WTC11 (cell line): ENCODE data around the gene KRT36.

Source experiments
- JUN ChIP-seq: sonication (generic); formaldehyde crosslinking; IDR thresholded peaks from 2 replicates; pipeline ENCODE4 v1.8.0; 2023; ENCODE audit warnings: mild to moderate bottlenecking, missing genetic modification reagents
- TF ChIP-seq, protein P1 (sequence below): sonication (generic); formaldehyde crosslinking; IDR thresholded peaks from 2 replicates; pipeline ENCODE4 v1.8.0; 2022; ENCODE audit warnings: mild to moderate bottlenecking, missing genetic modification reagents
- TF ChIP-seq, protein P2 (sequence below): sonication (generic); formaldehyde crosslinking; IDR thresholded peaks from 2 replicates; pipeline ENCODE4 v1.8.0; 2022; ENCODE audit warnings: mild to moderate bottlenecking, missing genetic modification reagents

DNA sequence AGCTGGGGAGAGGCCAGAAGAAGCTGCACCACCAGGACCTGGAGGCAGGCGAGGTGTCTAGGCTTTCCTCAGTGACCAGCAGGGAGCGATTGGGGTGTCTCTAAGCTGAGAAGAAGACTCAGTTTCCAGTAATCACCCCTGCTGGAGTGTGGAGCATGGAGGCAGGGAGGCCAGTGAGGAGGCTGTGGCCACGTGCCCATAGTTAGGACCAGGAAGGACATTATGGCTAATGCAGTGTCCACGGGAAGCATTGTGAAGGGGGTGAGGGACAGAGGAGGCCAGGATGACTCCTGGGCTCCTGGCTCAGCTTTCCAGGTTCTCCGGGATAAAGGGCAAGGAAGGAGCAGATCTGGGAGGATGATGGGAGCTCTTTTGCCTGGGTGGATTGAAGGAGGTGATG lies 10.0 kb upstream of the KRT36 start:
- TF ChIP-seq, protein P1, sequence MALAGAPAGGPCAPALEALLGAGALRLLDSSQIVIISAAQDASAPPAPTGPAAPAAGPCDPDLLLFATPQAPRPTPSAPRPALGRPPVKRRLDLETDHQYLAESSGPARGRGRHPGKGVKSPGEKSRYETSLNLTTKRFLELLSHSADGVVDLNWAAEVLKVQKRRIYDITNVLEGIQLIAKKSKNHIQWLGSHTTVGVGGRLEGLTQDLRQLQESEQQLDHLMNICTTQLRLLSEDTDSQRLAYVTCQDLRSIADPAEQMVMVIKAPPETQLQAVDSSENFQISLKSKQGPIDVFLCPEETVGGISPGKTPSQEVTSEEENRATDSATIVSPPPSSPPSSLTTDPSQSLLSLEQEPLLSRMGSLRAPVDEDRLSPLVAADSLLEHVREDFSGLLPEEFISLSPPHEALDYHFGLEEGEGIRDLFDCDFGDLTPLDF: no peak
- no peak for TF ChIP-seq JUN (CRISPR knock-in tag)
- TF ChIP-seq, protein P2, sequence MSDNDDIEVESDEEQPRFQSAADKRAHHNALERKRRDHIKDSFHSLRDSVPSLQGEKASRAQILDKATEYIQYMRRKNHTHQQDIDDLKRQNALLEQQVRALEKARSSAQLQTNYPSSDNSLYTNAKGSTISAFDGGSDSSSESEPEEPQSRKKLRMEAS (CRISPR knock-in tag): no peak
